Upper lobe of right lung (tissue), 1 donor: Measurements from ENCODE around the gene COLEC12. TPM values are rescaled to one million over a fixed set of nuclear protein-coding genes. Genes with fewer than 3 reads are reported as not detected.
A peak's percentile ranks its signal among the peaks of the same experiment; 100 is the strongest.

Experiments used
- ATAC-seq: fragments of 200-7000 bp; cut with Tn5 transposase; one replicate; pipeline ENCODE4 v1.9.1; 2020; ENCODE audit warnings: mild to moderate bottlenecking, moderate library complexity
- DNase-seq: peaks from one replicate; pipeline ENCODE4 v3.0.0-alpha.2; 2020
- H3K27ac ChIP-seq: fragments of 200-600 bp; one replicate; pipeline ENCODE4 v1.8.0; 2022
- H3K27me3 ChIP-seq: fragments of 200-600 bp; one replicate; pipeline ENCODE4 v1.8.0; 2022; ENCODE audit warnings: mild to moderate bottlenecking
- H3K36me3 ChIP-seq: fragments of 200-600 bp; one replicate; pipeline ENCODE4 v1.8.0; 2022
- H3K4me1 ChIP-seq: fragments of 200-600 bp; one replicate; pipeline ENCODE4 v1.8.0; 2022
- H3K4me3 ChIP-seq: fragments of 200-600 bp; one replicate; pipeline ENCODE4 v1.8.0; 2022; ENCODE audit warnings: mild to moderate bottlenecking
- H3K9me3 ChIP-seq: fragments of 200-600 bp; one replicate; pipeline ENCODE4 v1.8.0; 2022
- CTCF ChIP-seq: fragments of 200-600 bp; IDR thresholded peaks from one replicate; pipeline ENCODE4 v1.8.0; 2022; ENCODE audit warnings: antibody characterized with exemption
- intact Hi-C: fragments of 100-400 bp; cut with DNase I; formaldehyde crosslinking; loops from one replicate; pipeline ENCODE4 v1.11.0; 2022
- total RNA-seq: library from RNA; stranded (reverse); fragmentation: NEBNext Ultra II Directional; extraction: Animal tissue kit (Norgen Biotek cat#: 25700); gene quantifications from one replicate; pipeline ENCODE4 v1.2.1, GENCODE V29; 2021
- donor health status: DM: no; HTN: yes; CAD: no; lungs with severe emphysema.

The COLEC12 gene
- total RNA-seq, 1 donor from 2014 or later: 55.2 TPM

DNA sequence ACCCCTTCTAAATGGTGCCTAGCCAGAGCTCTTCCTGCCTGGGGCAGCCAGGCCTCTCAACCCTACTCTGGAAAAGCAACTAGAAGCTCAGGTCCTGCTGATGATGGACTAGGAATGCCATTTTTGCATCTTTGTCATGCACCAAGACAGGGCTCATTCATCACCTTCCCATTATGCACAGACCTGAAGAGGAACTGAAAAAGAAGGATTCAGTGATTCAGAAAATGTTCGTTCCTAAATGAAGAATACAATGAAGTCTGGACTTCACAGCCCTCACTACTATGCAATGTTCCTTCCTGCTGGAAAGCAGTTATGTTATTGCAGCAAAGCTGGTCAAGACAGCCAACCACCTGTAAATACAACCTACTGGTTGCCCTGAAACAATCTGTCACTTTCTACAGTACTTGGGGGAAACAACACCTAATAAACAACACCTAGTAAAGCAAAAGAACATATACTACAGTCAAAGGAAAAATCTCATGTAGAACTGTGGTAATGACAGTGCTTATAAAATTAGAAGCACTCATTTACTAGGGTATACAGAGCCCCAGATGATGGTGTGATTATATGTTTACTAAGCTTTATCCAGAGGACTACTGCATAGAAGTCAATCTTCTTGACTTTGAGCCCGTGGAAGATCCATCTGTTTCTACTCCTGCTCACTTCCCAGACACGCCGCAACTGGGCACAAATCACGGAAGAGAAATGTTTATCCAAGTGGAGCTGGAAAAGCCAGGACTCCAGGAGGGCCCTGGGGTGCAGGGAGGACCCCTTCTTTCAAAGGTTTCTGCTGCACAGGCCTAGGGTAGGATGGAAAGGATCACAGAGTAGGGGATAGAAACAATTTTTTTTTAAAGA is 129.5 kb downstream of the COLEC12 start:
- intact Hi-C loops: no loop called here
- Histone ChIP-seq H3K27ac (peak overlapping the region; percentile 44), H3K36me3 (no peaks in the 10 kb centered on the region), H3K27me3 (no peaks in the 10 kb centered on the region), H3K4me1 (peaks cover 16% of the 10 kb centered on the region), H3K9me3 (no peaks in the 10 kb centered on the region), H3K4me3 (no peak overlapping the region)
- DNase-seq (no peak), ATAC-seq (no peak)
- no peak for TF ChIP-seq CTCF

GRCh38 chr18:369224-370015 is 131.1 kb downstream of the COLEC12 start:
- H3K9me3 ChIP-seq: no peaks in the 10 kb centered on the region
- DNase-seq: no peak
- H3K4me1 ChIP-seq: peaks cover 7% of the 10 kb centered on the region
- ATAC-seq: no peak
- TF ChIP-seq CTCF: no peak
- intact Hi-C loops: no loop called here
- H3K27ac ChIP-seq: no peak overlapping the region
- H3K4me3 ChIP-seq: no peak overlapping the region
- no peaks in the 10 kb centered on the region for H3K27me3 ChIP-seq
- H3K36me3 ChIP-seq: no peaks in the 10 kb centered on the region

DNA sequence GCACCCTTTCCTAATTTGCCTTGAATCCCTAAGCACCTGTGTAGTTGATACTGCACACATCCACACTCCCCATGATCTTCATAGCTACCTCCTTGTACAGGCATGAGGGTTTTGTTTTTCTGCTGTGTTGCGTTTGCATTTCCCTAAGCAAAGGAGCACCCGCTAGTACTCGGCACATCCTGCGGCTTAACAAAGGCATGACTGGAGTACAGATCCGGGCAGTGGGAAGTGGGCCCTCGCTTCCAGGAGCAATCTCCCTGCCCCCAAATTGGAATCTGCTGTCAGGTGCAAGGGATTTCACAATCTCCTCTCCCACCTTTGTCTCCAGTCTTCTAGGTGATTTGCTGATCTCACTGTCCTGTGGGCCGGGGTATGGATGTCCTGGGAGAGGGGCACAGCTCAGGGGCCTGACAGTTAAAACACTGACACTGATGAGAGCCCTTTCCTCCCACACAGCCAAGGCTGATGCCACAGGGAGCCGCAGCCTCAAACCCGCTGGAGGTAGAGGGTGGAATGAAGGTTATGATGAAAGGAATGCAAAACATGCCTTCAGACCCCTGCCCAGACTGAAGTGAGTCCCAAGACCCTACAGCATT is 133.9 kb downstream of the COLEC12 start:
- DNase-seq (no peak), ATAC-seq (no peak)
- TF ChIP-seq CTCF: no peak
- H3K27ac ChIP-seq: no peak overlapping the region
- H3K4me1 ChIP-seq: peaks cover 26% of the 10 kb centered on the region
- H3K27me3 ChIP-seq: no peaks in the 10 kb centered on the region
- no peak overlapping the region for H3K4me3 ChIP-seq
- no peaks in the 10 kb centered on the region for H3K36me3 ChIP-seq
- intact Hi-C loops: no loop called here
- H3K9me3 ChIP-seq: no peaks in the 10 kb centered on the region

- ATAC-seq (no peak), DNase-seq (no peak)
These were observed 134.8 kb downstream of the COLEC12 start for GRCh38 chr18:365651-366050.

More at GRCh38 chr18:365651-366050, 134.8 kb downstream of the COLEC12 start:
- H3K9me3 ChIP-seq: no peaks in the 10 kb centered on the region
- H3K27me3 ChIP-seq: no peaks in the 10 kb centered on the region
- peaks cover 22% of the 10 kb centered on the region for H3K4me1 ChIP-seq
- no peak for TF ChIP-seq CTCF
- H3K27ac ChIP-seq: no peak overlapping the region
- intact Hi-C loops: no loop called here
- H3K36me3 ChIP-seq: no peaks in the 10 kb centered on the region
- no peak overlapping the region for H3K4me3 ChIP-seq
